GM23338 (cell line): ENCODE measurements around the gene CYB5R4.

Experiments used
- CREB1 ChIP-seq: fragments of 250-450 bp; sonication (Bioruptor Pico); IDR thresholded peaks from 2 replicates; pipeline ENCODE4 v1.5.0; 2020; ENCODE audit warnings: low read depth, mild to moderate bottlenecking, moderate library complexity
- CTCF ChIP-seq, 2 experiments: fragments of 200-600 bp in 1 of 2; sonication (generic) in 1 of 2; conservative IDR thresholded peaks; 2 replicates each; pipeline versions ENCODE4 v1.5.1 to v1.6.1; 2016 to 2017; ENCODE audit warnings: antibody characterized with exemption in 2 of 2, low read depth in 2 of 2, mild to moderate bottlenecking in 2 of 2, moderate library complexity in 1 of 2
- ETS1 ChIP-seq: IDR thresholded peaks from 2 replicates; pipeline ENCODE4 v1.6.1; 2016; ENCODE audit warnings: antibody characterized with exemption
- EZH2 ChIP-seq: fragments of 200-600 bp; sonication (generic); IDR thresholded peaks from one replicate; pipeline ENCODE4 v1.8.0; 2017; ENCODE audit warnings: antibody characterized with exemption, mild to moderate bottlenecking, low read depth; ENCODE audit not compliant: unreplicated experiment
- EZH2phosphoT487 ChIP-seq: fragments of 200-600 bp; sonication (generic); IDR thresholded peaks from one replicate; pipeline ENCODE4 v1.8.1; 2018; ENCODE audit warnings: antibody characterized with exemption; ENCODE audit not compliant: unreplicated experiment
- JUNB ChIP-seq: IDR thresholded peaks from one replicate; pipeline ENCODE4 v1.6.1; 2016; ENCODE audit warnings: antibody characterized with exemption; ENCODE audit not compliant: unreplicated experiment
- NANOG ChIP-seq: IDR thresholded peaks from 2 replicates; pipeline ENCODE4 v1.6.1; 2016; ENCODE audit warnings: antibody characterized with exemption, borderline replicate concordance
- POLR2AphosphoS5 ChIP-seq: IDR thresholded peaks from 2 replicates; pipeline ENCODE4 v1.6.1; 2016; ENCODE audit warnings: antibody characterized with exemption, low read depth
- STAT1 ChIP-seq: IDR thresholded peaks from one replicate; pipeline ENCODE4 v1.6.1; 2016; ENCODE audit warnings: antibody characterized with exemption; ENCODE audit not compliant: unreplicated experiment
- TF ChIP-seq, protein P1 (sequence below): IDR thresholded peaks from one replicate; pipeline ENCODE4 v1.6.1; 2018; ENCODE audit warnings: antibody characterized with exemption; ENCODE audit not compliant: unreplicated experiment

- no peak for TF ChIP-seq CTCF (conservative IDR thresholded peaks at IDR 0.05; ENCODE audit: low read depth in 2 of 2)
- no peak for TF ChIP-seq EZH2phosphoT487
- TF ChIP-seq, protein P1, sequence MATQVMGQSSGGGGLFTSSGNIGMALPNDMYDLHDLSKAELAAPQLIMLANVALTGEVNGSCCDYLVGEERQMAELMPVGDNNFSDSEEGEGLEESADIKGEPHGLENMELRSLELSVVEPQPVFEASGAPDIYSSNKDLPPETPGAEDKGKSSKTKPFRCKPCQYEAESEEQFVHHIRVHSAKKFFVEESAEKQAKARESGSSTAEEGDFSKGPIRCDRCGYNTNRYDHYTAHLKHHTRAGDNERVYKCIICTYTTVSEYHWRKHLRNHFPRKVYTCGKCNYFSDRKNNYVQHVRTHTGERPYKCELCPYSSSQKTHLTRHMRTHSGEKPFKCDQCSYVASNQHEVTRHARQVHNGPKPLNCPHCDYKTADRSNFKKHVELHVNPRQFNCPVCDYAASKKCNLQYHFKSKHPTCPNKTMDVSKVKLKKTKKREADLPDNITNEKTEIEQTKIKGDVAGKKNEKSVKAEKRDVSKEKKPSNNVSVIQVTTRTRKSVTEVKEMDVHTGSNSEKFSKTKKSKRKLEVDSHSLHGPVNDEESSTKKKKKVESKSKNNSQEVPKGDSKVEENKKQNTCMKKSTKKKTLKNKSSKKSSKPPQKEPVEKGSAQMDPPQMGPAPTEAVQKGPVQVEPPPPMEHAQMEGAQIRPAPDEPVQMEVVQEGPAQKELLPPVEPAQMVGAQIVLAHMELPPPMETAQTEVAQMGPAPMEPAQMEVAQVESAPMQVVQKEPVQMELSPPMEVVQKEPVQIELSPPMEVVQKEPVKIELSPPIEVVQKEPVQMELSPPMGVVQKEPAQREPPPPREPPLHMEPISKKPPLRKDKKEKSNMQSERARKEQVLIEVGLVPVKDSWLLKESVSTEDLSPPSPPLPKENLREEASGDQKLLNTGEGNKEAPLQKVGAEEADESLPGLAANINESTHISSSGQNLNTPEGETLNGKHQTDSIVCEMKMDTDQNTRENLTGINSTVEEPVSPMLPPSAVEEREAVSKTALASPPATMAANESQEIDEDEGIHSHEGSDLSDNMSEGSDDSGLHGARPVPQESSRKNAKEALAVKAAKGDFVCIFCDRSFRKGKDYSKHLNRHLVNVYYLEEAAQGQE, result no peak
- no peak for TF ChIP-seq POLR2AphosphoS5
- TF ChIP-seq ETS1, result no peak
- TF ChIP-seq CREB1 (CRISPR knock-in tag), result no peak
- no peak for TF ChIP-seq EZH2
- no peak for TF ChIP-seq NANOG
- TF ChIP-seq STAT1, result no peak
- no peak for TF ChIP-seq JUNB
Observed at GRCh38 chr6:83985715-83986114, 126.2 kb downstream of the CYB5R4 start.
